NCI-H1930 (cell line): ENCODE data around the gene NMNAT3.

Experiments used
- DNase-seq, 2 experiments: peaks; one replicate each; lab custom pipeline; 2025; lab: John Stamatoyannopoulos, UW

NMNAT3 gene

GRCh38 chr3:139675327-139675726, 2.4 kb downstream of the NMNAT3 start:
- DNase-seq = no peak

- DNase-seq = no peak
These were observed 3.1 kb downstream of the NMNAT3 start for GRCh38 chr3:139674571-139675260.

- no peak for DNase-seq
These were observed 4.9 kb downstream of the NMNAT3 start for GRCh38 chr3:139672884-139673283.

GRCh38 chr3:139671863-139672646, 5.7 kb downstream of the NMNAT3 start:
- no peak for DNase-seq

GRCh38 chr3:139671107-139671506, 6.7 kb downstream of the NMNAT3 start:
- DNase-seq = no peak

- DNase-seq = no peak
These were observed 7.6 kb downstream of the NMNAT3 start for GRCh38 chr3:139670196-139670595.

- no peak for DNase-seq
These were observed 9.4 kb downstream of the NMNAT3 start for GRCh38 chr3:139668332-139668731.

GRCh38 chr3:139664958-139665357, 12.8 kb downstream of the NMNAT3 start:
- DNase-seq = no peak

GRCh38 chr3:139660269-139660668, 17.5 kb downstream of the NMNAT3 start:
- DNase-seq = no peak

GRCh38 chr3:139659511-139659910, 18.3 kb downstream of the NMNAT3 start:
- no peak for DNase-seq

GRCh38 chr3:139657936-139658335, 19.8 kb downstream of the NMNAT3 start:
- DNase-seq = no peak

GRCh38 chr3:139657434-139657833, 20.3 kb downstream of the NMNAT3 start:
- DNase-seq = no peak

GRCh38 chr3:139655909-139656595, 21.7 kb downstream of the NMNAT3 start:
- no peak for DNase-seq

- no peak for DNase-seq
These were observed 23.0 kb downstream of the NMNAT3 start for GRCh38 chr3:139654637-139655365.

GRCh38 chr3:139653582-139653981, 24.2 kb downstream of the NMNAT3 start:
- DNase-seq = no peak

GRCh38 chr3:139652561-139652960, 25.2 kb downstream of the NMNAT3 start:
- DNase-seq = no peak

- DNase-seq = no peak
These were observed 29.8 kb downstream of the NMNAT3 start for GRCh38 chr3:139647866-139648435.

GRCh38 chr3:139646512-139646911, 31.3 kb downstream of the NMNAT3 start:
- no peak for DNase-seq

GRCh38 chr3:139642996-139643395, 34.8 kb downstream of the NMNAT3 start:
- DNase-seq = no peak

GRCh38 chr3:139640456-139640855, 37.3 kb downstream of the NMNAT3 start:
- no peak for DNase-seq

- no peak for DNase-seq
These were observed 38.1 kb downstream of the NMNAT3 start for GRCh38 chr3:139639662-139640061.

- DNase-seq = no peak
These were observed 39.3 kb downstream of the NMNAT3 start for GRCh38 chr3:139638518-139638917.
